Measurements from ENCODE around the gene SGPL1.

SGPL1 gene

GRCh38 chr10:70779511-70780369, 36.0 kb upstream of the SGPL1 start:
- DNase-seq (ENCODE audit: low spot score), result no peak

- no peak for DNase-seq (ENCODE audit: low spot score)
These were observed 35.4 kb upstream of the SGPL1 start for GRCh38 chr10:70780370-70780760.

GRCh38 chr10:70780772-70781171, 35.0 kb upstream of the SGPL1 start:
- DNase-seq (ENCODE audit: low spot score), result no peak

- no peak for DNase-seq (ENCODE audit: low spot score)
These were observed 34.2 kb upstream of the SGPL1 start for GRCh38 chr10:70781461-70782051.

- no peak for DNase-seq (ENCODE audit: low spot score)
These were observed 33.5 kb upstream of the SGPL1 start for GRCh38 chr10:70782086-70782745.

GRCh38 chr10:70782746-70783680, 32.7 kb upstream of the SGPL1 start:
- no peak for DNase-seq (ENCODE audit: low spot score)

GRCh38 chr10:70784016-70784415, 31.7 kb upstream of the SGPL1 start:
- no peak for DNase-seq (ENCODE audit: low spot score)

- DNase-seq (ENCODE audit: low spot score), result no peak
These were observed 31.3 kb upstream of the SGPL1 start for GRCh38 chr10:70784471-70784870.

- DNase-seq (ENCODE audit: low spot score), result no peak
These were observed 30.6 kb upstream of the SGPL1 start, which contains the start of gene TBATA for GRCh38 chr10:70785190-70785589. Gene TBATA, minus strand, starts transcription at chr10:70785377. Its CDS starts 1,998 bp downstream, at chr10:70783379.

- DNase-seq (ENCODE audit: low spot score), result no peak
These were observed 28.8 kb upstream of the SGPL1 start for GRCh38 chr10:70786799-70787415.

- no peak for DNase-seq (ENCODE audit: low spot score)
These were observed 24.2 kb upstream of the SGPL1 start for GRCh38 chr10:70791386-70792039.

- DNase-seq (ENCODE audit: low spot score), result no peak
These were observed 20.1 kb upstream of the SGPL1 start for GRCh38 chr10:70795613-70796012.

GRCh38 chr10:70797840-70798239, 17.9 kb upstream of the SGPL1 start:
- DNase-seq (ENCODE audit: low spot score), result no peak

- DNase-seq (ENCODE audit: low spot score), result no peak
These were observed 16.6 kb upstream of the SGPL1 start for GRCh38 chr10:70799124-70799523.

GRCh38 chr10:70801854-70802253, 13.9 kb upstream of the SGPL1 start:
- no peak for DNase-seq (ENCODE audit: low spot score)

- no peak for DNase-seq (ENCODE audit: low spot score)
These were observed 11.8 kb upstream of the SGPL1 start for GRCh38 chr10:70803775-70804420.

GRCh38 chr10:70804421-70804808, 11.3 kb upstream of the SGPL1 start:
- DNase-seq (ENCODE audit: low spot score), result no peak

GRCh38 chr10:70805619-70806215, 10.0 kb upstream of the SGPL1 start:
- DNase-seq (ENCODE audit: low spot score), result no peak

- no peak for DNase-seq (ENCODE audit: low spot score)
These were observed 8.9 kb upstream of the SGPL1 start for GRCh38 chr10:70806841-70807240.

- DNase-seq (ENCODE audit: low spot score), result no peak
These were observed 8.2 kb upstream of the SGPL1 start for GRCh38 chr10:70807556-70807955.
